ENCODE data around the gene C16orf54.

- TF ChIP-seq CTCF (conservative IDR thresholded peaks at IDR 0.05; ENCODE audit: low read depth in 2 of 2) (peak; percentile 66 to 69), EZH2 (IDR thresholded peaks at IDR 0.05; ENCODE audit: low read depth, unreplicated experiment) (no peak), POLR2AphosphoS5 (IDR thresholded peaks at IDR 0.05; ENCODE audit: low read depth) (no peak), JUNB (IDR thresholded peaks at IDR 0.05; ENCODE audit: unreplicated experiment) (no peak), EZH2phosphoT487 (IDR thresholded peaks at IDR 0.05; ENCODE audit: unreplicated experiment) (no peak), ZNF331 (CRISPR knock-in tag; IDR thresholded peaks at IDR 0.05; ENCODE audit: low read depth) (no peak), REST (IDR thresholded peaks at IDR 0.05; ENCODE audit: unreplicated experiment) (no peak), CREB1 (CRISPR knock-in tag; IDR thresholded peaks at IDR 0.05; ENCODE audit: low read depth) (no peak), ETS1 (IDR thresholded peaks at IDR 0.05) (no peak), ZNF114 (CRISPR knock-in tag; IDR thresholded peaks at IDR 0.05) (no peak)
Measured at GRCh38 chr16:29729116-29729521, 16.7 kb downstream of the C16orf54 start.

Measured in GM23338 (cell line).